B cell (primary cell): Measurements from ENCODE around the gene FMNL2. TPM values are rescaled to one million over a fixed set of nuclear protein-coding genes. Genes with fewer than 3 reads are reported as not detected.

Experiments
- ATAC-seq: fragments of 200-7000 bp; cut with Tn5 transposase; one replicate; pipeline ENCODE4 v1.10.0; 2021; ENCODE audit warnings: low read depth, mild to moderate bottlenecking, moderate number of reproducible peaks, moderate library complexity
- CTCF ChIA-PET: fragments of 350-600 bp; sonication (Branson Sonifier 250); formaldehyde crosslinking; loops from one replicate; lab custom pipeline; 2021; ENCODE audit warnings: antibody characterized with exemption, inconsistent platforms; lab: Charles Lee
- POLR2A ChIA-PET: fragments of 350-600 bp; sonication (Branson Sonifier 250); formaldehyde crosslinking; loops from one replicate; lab custom pipeline; 2021; ENCODE audit warnings: antibody characterized with exemption; lab: Charles Lee
- DNase-seq: peaks from one replicate; pipeline ENCODE4 v3.0.0; 2013
- H2AFZ ChIP-seq: 2 replicates; pipeline ENCODE4 v1.6.1; 2012; ENCODE audit warnings: mild to moderate bottlenecking, low read depth, low read length; ENCODE audit not compliant: insufficient read depth, poor library complexity, severe bottlenecking
- H3K27ac ChIP-seq, 2 donors: 1 replicate in 1 of 2; 2 replicates in 1 of 2; pipeline ENCODE4 v1.5.1; 2012 to 2013; ENCODE audit warnings: low read length in 2 of 2, mild to moderate bottlenecking in 2 of 2, moderate library complexity in 1 of 2
- H3K27me3 ChIP-seq, 4 experiments: fragments of 200-600 bp in 1 of 4; sonication (generic) in 1 of 4; replicated peaks in 1 of 4; 1 replicate in 2 of 4; 2 replicates in 2 of 4; pipeline versions ENCODE4 v1.6.1 to v1.7.0; 2013 to 2016; ENCODE audit warnings: low read length in 3 of 4, mild to moderate bottlenecking in 2 of 4, mixed read lengths in 1 of 4, moderate library complexity in 1 of 4; ENCODE audit not compliant: insufficient read depth in 4 of 4, control insufficient read depth in 3 of 4; ENCODE audit errors: control extremely low read depth in 1 of 4
- H3K36me3 ChIP-seq, 2 experiments: replicated peaks in 1 of 2; 1 replicate in 1 of 2; 2 replicates in 1 of 2; pipeline versions ENCODE4 v1.6.1 to v1.7.1; 2013; ENCODE audit warnings: low read length in 1 of 2; ENCODE audit not compliant: insufficient read depth in 2 of 2, control insufficient read depth in 1 of 2; ENCODE audit errors: control extremely low read depth in 1 of 2, extremely low read depth in 1 of 2
- H3K4me1 ChIP-seq, 2 donors: fragments of 200-600 bp in 1 of 2; sonication (generic) in 1 of 2; 1 replicate in 1 of 2; 2 replicates in 1 of 2; pipeline versions ENCODE4 v1.5.1 to v1.6.1; 2013 to 2017; ENCODE audit warnings: low read length in 2 of 2; ENCODE audit not compliant: control insufficient read depth in 2 of 2, insufficient read depth in 2 of 2
- H3K4me2 ChIP-seq: replicated peaks from 2 replicates; pipeline ENCODE3; 2012; ENCODE audit warnings: mild to moderate bottlenecking, low read depth, low read length; ENCODE audit not compliant: poor library complexity, severe bottlenecking
- H3K4me3 ChIP-seq, 5 experiments: fragments of 200-600 bp in 1 of 5; sonication (generic) in 1 of 5; 1 replicate in 3 of 5; 2 replicates in 2 of 5; pipeline versions ENCODE4 v1.5.1 to v1.7.0; 2011 to 2016; ENCODE audit warnings: low read length in 4 of 5, mild to moderate bottlenecking in 4 of 5, low read depth in 2 of 5, control low read depth in 1 of 5, moderate library complexity in 1 of 5; ENCODE audit not compliant: insufficient read depth in 1 of 5; ENCODE audit errors: control extremely low read depth in 1 of 5, extremely low read depth in 1 of 5
- H3K79me2 ChIP-seq: fragments of 200-600 bp; sonication (generic); one replicate; pipeline ENCODE4 v1.6.0; 2016; ENCODE audit warnings: low read length; ENCODE audit not compliant: control insufficient read depth, insufficient read depth
- H3K9ac ChIP-seq: fragments of 200-600 bp; sonication (generic); 2 replicates; pipeline ENCODE4 v1.6.1; 2017; ENCODE audit warnings: mild to moderate bottlenecking, low read length, moderate library complexity
- H3K9me3 ChIP-seq, 3 donors: one replicate each; pipeline versions ENCODE4 v1.6.1 to v1.7.1; 2013; ENCODE audit warnings: low read length in 2 of 3; ENCODE audit not compliant: control insufficient read depth in 2 of 3, insufficient read depth in 1 of 3; ENCODE audit errors: control extremely low read depth in 1 of 3
- H4K20me1 ChIP-seq: 2 replicates; pipeline ENCODE4 v1.6.0; 2012; ENCODE audit warnings: mild to moderate bottlenecking, low read length; ENCODE audit not compliant: insufficient read depth, control insufficient read depth, poor library complexity, severe bottlenecking
- H3K27ac Mint-ChIP-seq: one replicate; pipeline ENCODE4 v1.8.0; 2021; ENCODE audit warnings: mixed read lengths
- H3K27me3 Mint-ChIP-seq: one replicate; pipeline ENCODE4 v1.8.0; 2021; ENCODE audit warnings: mixed read lengths
- H3K4me1 Mint-ChIP-seq: one replicate; pipeline ENCODE4 v1.8.0; 2021; ENCODE audit warnings: mixed read lengths
- H3K4me3 Mint-ChIP-seq: one replicate; pipeline ENCODE4 v1.8.0; 2021; ENCODE audit warnings: mixed read lengths
- H3K9me3 Mint-ChIP-seq: one replicate; pipeline ENCODE4 v1.8.0; 2022; ENCODE audit warnings: mixed read lengths; ENCODE audit not compliant: insufficient read depth
- EZH2 ChIP-seq: IDR thresholded peaks from 2 replicates; pipeline ENCODE4 v1.6.1; 2012; ENCODE audit warnings: borderline replicate concordance, low read depth, mild to moderate bottlenecking, moderate library complexity, low read length; ENCODE audit not compliant: insufficient read depth, poor library complexity, severe bottlenecking
- WGBS: methylation state at CpG from one replicate; pipeline ENCODE4 v1.1.5; 2013; ENCODE audit warnings: missing lambda C conversion rate; ENCODE audit not compliant: insufficient coverage; 5-methylcytosine and 5-hydroxymethylcytosine counted together
- intact Hi-C: fragments of 100-400 bp; cut with micrococcal nuclease; formaldehyde crosslinking; loops from one replicate; pipeline ENCODE4 v1.10.0; 2022
- polyA plus RNA-seq: library from polyadenylated mRNA; depleted of rRNA; stranded (reverse); fragments of >200 nt; gene quantifications from 2 replicates; pipeline ENCODE4 v1.2.3, GENCODE V29; 2012
- total RNA-seq, 2 donors: library from RNA; stranded (reverse); fragments of 120-200 nt in 1 of 2; gene quantifications; 1 replicate in 1 of 2; 2 replicates in 1 of 2; pipeline versions ENCODE4 v1.2.3 to v1.2.4, GENCODE V29; 2013 to 2022
- TF ChIP-seq, protein P1 (sequence below): fragments of 200-600 bp; IDR thresholded peaks from one replicate; pipeline ENCODE4 v1.8.0; 2022; ENCODE audit warnings: antibody characterized with exemption, mild to moderate bottlenecking

The FMNL2 gene
- total and polyA plus RNA-seq, 2 donors (not counting 1 experiment from before 2014, with no cell fraction given) = 0.73 to 8.8 TPM

DNA sequence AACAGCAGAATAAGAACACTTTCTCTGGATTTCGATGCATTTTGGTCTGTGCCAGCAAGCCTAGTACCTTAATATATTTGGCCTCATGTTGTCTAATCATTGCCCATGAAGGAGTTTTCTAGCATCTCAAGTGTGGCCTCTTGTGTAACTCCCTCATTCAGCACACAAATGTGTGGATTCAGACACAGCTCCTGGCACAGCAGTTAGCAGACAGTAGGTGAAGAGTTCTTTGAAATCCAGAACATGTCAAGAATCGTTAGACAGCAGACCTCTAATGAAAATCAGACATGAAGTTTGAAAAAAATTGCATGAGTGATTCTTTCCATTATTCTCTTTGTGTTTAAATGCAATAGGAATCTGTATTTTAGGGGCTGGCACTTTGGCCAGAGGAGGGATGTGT is 177.0 kb downstream of the FMNL2 start:
- H3K9ac ChIP-seq = no peak overlapping the region
- H3K9me3 ChIP-seq = no peaks in the 10 kb centered on the region
- H2AFZ ChIP-seq = no peak overlapping the region
- H3K27ac ChIP-seq = no peak overlapping the region
- DNase-seq (no peak), ATAC-seq (no peak)
- TF ChIP-seq EZH2 = no peak
- TF ChIP-seq, protein P1, sequence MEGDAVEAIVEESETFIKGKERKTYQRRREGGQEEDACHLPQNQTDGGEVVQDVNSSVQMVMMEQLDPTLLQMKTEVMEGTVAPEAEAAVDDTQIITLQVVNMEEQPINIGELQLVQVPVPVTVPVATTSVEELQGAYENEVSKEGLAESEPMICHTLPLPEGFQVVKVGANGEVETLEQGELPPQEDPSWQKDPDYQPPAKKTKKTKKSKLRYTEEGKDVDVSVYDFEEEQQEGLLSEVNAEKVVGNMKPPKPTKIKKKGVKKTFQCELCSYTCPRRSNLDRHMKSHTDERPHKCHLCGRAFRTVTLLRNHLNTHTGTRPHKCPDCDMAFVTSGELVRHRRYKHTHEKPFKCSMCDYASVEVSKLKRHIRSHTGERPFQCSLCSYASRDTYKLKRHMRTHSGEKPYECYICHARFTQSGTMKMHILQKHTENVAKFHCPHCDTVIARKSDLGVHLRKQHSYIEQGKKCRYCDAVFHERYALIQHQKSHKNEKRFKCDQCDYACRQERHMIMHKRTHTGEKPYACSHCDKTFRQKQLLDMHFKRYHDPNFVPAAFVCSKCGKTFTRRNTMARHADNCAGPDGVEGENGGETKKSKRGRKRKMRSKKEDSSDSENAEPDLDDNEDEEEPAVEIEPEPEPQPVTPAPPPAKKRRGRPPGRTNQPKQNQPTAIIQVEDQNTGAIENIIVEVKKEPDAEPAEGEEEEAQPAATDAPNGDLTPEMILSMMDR = no peak
- H3K4me3 Mint-ChIP-seq = no peak overlapping the region
- whole genome bisulfite sequencing = 67% methylated on average over 1 of the region's 2 CpGs
- intact Hi-C loops = no loop called here
- no peaks in the 10 kb centered on the region for H4K20me1 ChIP-seq
- H3K9me3 Mint-ChIP-seq = no peaks in the 10 kb centered on the region
- no peak overlapping the region for H3K4me2 ChIP-seq
- no peaks in the 10 kb centered on the region for H3K4me1 ChIP-seq
- no peaks in the 10 kb centered on the region for H3K36me3 ChIP-seq
- POLR2A ChIA-PET = no interaction called here
- H3K4me3 ChIP-seq = no peak overlapping the region
- no peaks in the 10 kb centered on the region for H3K79me2 ChIP-seq
- CTCF ChIA-PET = no interaction called here
- peaks cover under 1% of the 10 kb centered on the region for H3K4me1 Mint-ChIP-seq
- no peaks in the 10 kb centered on the region for H3K27me3 ChIP-seq
- no peak overlapping the region for H3K27ac Mint-ChIP-seq
- H3K27me3 Mint-ChIP-seq = no peaks in the 10 kb centered on the region

DNA sequence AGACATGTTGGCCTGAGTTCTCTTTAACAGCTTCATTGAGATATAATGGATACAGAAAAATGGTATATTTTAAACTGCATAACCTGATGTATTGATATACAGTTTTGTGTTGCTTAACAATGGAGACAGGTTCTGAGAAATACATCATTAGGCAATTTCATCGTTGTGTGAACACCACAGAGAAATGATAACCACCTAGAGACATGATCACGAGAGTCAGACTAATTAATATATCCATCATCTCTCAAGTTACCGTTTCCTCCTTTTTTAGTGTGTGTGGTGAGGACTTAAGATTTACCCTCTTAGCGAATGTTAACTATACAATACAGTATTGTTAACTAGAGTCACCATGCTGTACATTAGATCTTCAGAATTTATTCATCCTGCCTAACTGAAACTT is 178.1 kb downstream of the FMNL2 start:
- no peak for DNase-seq
- H3K9me3 ChIP-seq = no peaks in the 10 kb centered on the region
- no peaks in the 10 kb centered on the region for H3K27me3 ChIP-seq
- H3K27ac ChIP-seq = no peak overlapping the region
- H3K27me3 Mint-ChIP-seq = no peaks in the 10 kb centered on the region
- H3K9me3 Mint-ChIP-seq = no peaks in the 10 kb centered on the region
- H3K27ac Mint-ChIP-seq = no peak overlapping the region
- H3K4me1 ChIP-seq = no peaks in the 10 kb centered on the region
- CTCF ChIA-PET = interaction anchor here (0.6 kb wide), 1 partner anchor 51 kb away, joined by 5 read pairs; no protein-coding TSS in a partner anchor
- no peaks in the 10 kb centered on the region for H4K20me1 ChIP-seq
- no peaks in the 10 kb centered on the region for H3K79me2 ChIP-seq
- no peaks in the 10 kb centered on the region for H3K36me3 ChIP-seq
- H2AFZ ChIP-seq = no peak overlapping the region
- H3K4me3 ChIP-seq = no peak overlapping the region
- no peak overlapping the region for H3K4me2 ChIP-seq
- no peak for ATAC-seq
- H3K4me1 Mint-ChIP-seq = no peaks in the 10 kb centered on the region
- no CpG with 5 or more reads among the region's 4 CpGs for WGBS
- no peak overlapping the region for H3K4me3 Mint-ChIP-seq
- TF ChIP-seq, protein P1 = no peak
- TF ChIP-seq EZH2 = no peak
- intact Hi-C loops = no loop called here
- POLR2A ChIA-PET = no interaction called here
- no peak overlapping the region for H3K9ac ChIP-seq
